ENCODE results near the gene AUTS2. TPM values are rescaled to one million over a fixed set of nuclear protein-coding genes. Genes with fewer than 3 reads are reported as not detected.

Gene AUTS2
- polyA plus RNA-seq, 3 donors: 0.08 to 0.35 TPM; not detected in 1

GRCh38 chr7:70701477-70701876, 1103.2 kb downstream of the AUTS2 start:
- no peak for TF ChIP-seq CTCF (IDR thresholded peaks at IDR 0.05)
- H3K79me2 ChIP-seq (ENCODE audit: insufficient read depth, low read length): no peaks in the 10 kb centered on the region
- WGBS (ENCODE audit: insufficient coverage): no CpG with 5 or more reads among the region's 6 CpGs

GRCh38 chr7:70701991-70702390, 1103.7 kb downstream of the AUTS2 start:
- no peaks in the 10 kb centered on the region for H4K20me1 ChIP-seq (ENCODE audit: insufficient read depth, low read length)
- Mint-ChIP-seq H3K9me3 (peaks cover 0 to under 1% (median 0%) of the 10 kb centered on the region in 7 donors), H3K4me1 (no peaks in the 10 kb centered on the region), H3K27me3 (ENCODE audit: low read depth in 3 of 3) (peaks cover 5 to 10% (median 10%) of the 10 kb centered on the region in 3 donors), H3K36me3 (no peaks in the 10 kb centered on the region), H3K27ac (no peak overlapping the region), H3K4me3 (no peak overlapping the region)
- H3K4me2 ChIP-seq (replicated peaks; ENCODE audit: extremely low read depth, low read length, poor library complexity, severe bottlenecking): no peak overlapping the region
- peaks cover 8 to 10% of the 10 kb centered on the region in 2 donors for H3K27me3 ChIP-seq (ENCODE audit: control insufficient read depth in 2 of 2, insufficient read depth in 2 of 2, low read length in 2 of 2)
- no peak overlapping the region for H2AFZ ChIP-seq (ENCODE audit: insufficient read depth, low read depth, low read length, poor library complexity, severe bottlenecking)
- TF ChIP-seq CTCF (IDR thresholded peaks at IDR 0.05): no peak
- no peaks in the 10 kb centered on the region for H3K36me3 ChIP-seq (replicated peaks in 1 of 2; ENCODE audit: control insufficient read depth in 1 of 2, insufficient read depth in 2 of 2, low read length in 2 of 2)
- no peak overlapping the region for H3K9ac ChIP-seq (ENCODE audit: insufficient read depth, low read length, poor library complexity, severe bottlenecking)
- intact Hi-C loops (cut with micrococcal nuclease): no loop called here
- no CpG with 5 or more reads among the region's 2 CpGs for WGBS (ENCODE audit: insufficient coverage)
- no peak overlapping the region for H3K4me3 ChIP-seq (replicated peaks in 1 of 3; ENCODE audit: low read depth in 2 of 3, low read length in 3 of 3)
- no peaks in the 10 kb centered on the region for H3K4me1 ChIP-seq (ENCODE audit: control insufficient read depth in 1 of 2, insufficient read depth in 2 of 2, low read length in 2 of 2)
- H3K79me2 ChIP-seq (ENCODE audit: insufficient read depth, low read length): no peaks in the 10 kb centered on the region
- H3K9me3 ChIP-seq (replicated peaks in 1 of 2; ENCODE audit: control insufficient read depth in 1 of 2, insufficient read depth in 1 of 2, low read length in 2 of 2): no peaks in the 10 kb centered on the region
- no peak for DNase-seq
- no peak overlapping the region for H3K27ac ChIP-seq (ENCODE audit: low read depth in 1 of 2, low read length in 2 of 2)

More at GRCh38 chr7:70701477-70701876, 1103.2 kb downstream of the AUTS2 start:
- Histone ChIP-seq H3K4me3 (replicated peaks in 1 of 3; ENCODE audit: low read depth in 2 of 3, low read length in 3 of 3) (no peak overlapping the region), H4K20me1 (ENCODE audit: insufficient read depth, low read length) (no peaks in the 10 kb centered on the region), H3K4me1 (ENCODE audit: control insufficient read depth in 1 of 2, insufficient read depth in 2 of 2, low read length in 2 of 2) (no peaks in the 10 kb centered on the region), H3K27ac (ENCODE audit: low read depth in 1 of 2, low read length in 2 of 2) (no peak overlapping the region), H3K4me2 (replicated peaks; ENCODE audit: extremely low read depth, low read length, poor library complexity, severe bottlenecking) (no peak overlapping the region), H3K36me3 (replicated peaks in 1 of 2; ENCODE audit: control insufficient read depth in 1 of 2, insufficient read depth in 2 of 2, low read length in 2 of 2) (no peaks in the 10 kb centered on the region), H2AFZ (ENCODE audit: insufficient read depth, low read depth, low read length, poor library complexity, severe bottlenecking) (no peak overlapping the region), H3K9me3 (replicated peaks in 1 of 2; ENCODE audit: control insufficient read depth in 1 of 2, insufficient read depth in 1 of 2, low read length in 2 of 2) (peaks cover 0 to 1% of the 10 kb centered on the region in 2 donors), H3K27me3 (ENCODE audit: control insufficient read depth in 2 of 2, insufficient read depth in 2 of 2, low read length in 2 of 2) (peaks cover 13 to 15% of the 10 kb centered on the region in 2 donors), H3K9ac (ENCODE audit: insufficient read depth, low read length, poor library complexity, severe bottlenecking) (no peak overlapping the region)
- Mint-ChIP-seq H3K4me1 (no peaks in the 10 kb centered on the region), H3K27ac (no peak overlapping the region), H3K4me3 (no peak overlapping the region), H3K9me3 (peaks cover 0 to 2% (median 0%) of the 10 kb centered on the region in 7 donors), H3K27me3 (ENCODE audit: low read depth in 3 of 3) (peaks cover 10 to 15% (median 15%) of the 10 kb centered on the region in 3 donors), H3K36me3 (no peaks in the 10 kb centered on the region)
- intact Hi-C loops (cut with micrococcal nuclease): no loop called here
- no peak for DNase-seq

Data from CD14-positive monocyte (primary cell).